Adipocyte (in vitro differentiated cells): ENCODE data around the gene IGFL1.
"Not testable (repeated sequence)": the region's sequence is repeated elsewhere in the genome, so short reads cannot be mapped to it uniquely, and the experiment has no call there.

ENCODE experiments used
- DNase-seq: peaks from one replicate; pipeline ENCODE4 v3.0.0-alpha.2; 2015; ENCODE audit warnings: low read depth
- H3K27me3 ChIP-seq: replicated peaks from 2 replicates; pipeline ENCODE4 v1.7.0; 2013; ENCODE audit warnings: mild to moderate bottlenecking, low read length, moderate library complexity; ENCODE audit not compliant: control insufficient read depth, insufficient read depth
- H3K36me3 ChIP-seq: 2 replicates; pipeline ENCODE4 v1.7.0; 2013; ENCODE audit warnings: low read length, mild to moderate bottlenecking, moderate library complexity; ENCODE audit not compliant: control insufficient read depth, insufficient read depth, severe bottlenecking
- H3K4me1 ChIP-seq: 2 replicates; pipeline ENCODE4 v1.7.0; 2013; ENCODE audit warnings: mild to moderate bottlenecking, low read length, moderate library complexity; ENCODE audit not compliant: control insufficient read depth, insufficient read depth
- H3K4me3 ChIP-seq: 2 replicates; pipeline ENCODE4 v1.7.0; 2013; ENCODE audit warnings: mild to moderate bottlenecking, low read length, moderate library complexity
- H3K9ac ChIP-seq: 2 replicates; pipeline ENCODE4 v1.7.0; 2013; ENCODE audit warnings: mild to moderate bottlenecking, low read length, moderate library complexity
- H3K9me3 ChIP-seq: 2 replicates; pipeline ENCODE4 v1.7.0; 2013; ENCODE audit warnings: mild to moderate bottlenecking, low read length, moderate library complexity; ENCODE audit not compliant: control insufficient read depth

IGFL1 gene

DNA sequence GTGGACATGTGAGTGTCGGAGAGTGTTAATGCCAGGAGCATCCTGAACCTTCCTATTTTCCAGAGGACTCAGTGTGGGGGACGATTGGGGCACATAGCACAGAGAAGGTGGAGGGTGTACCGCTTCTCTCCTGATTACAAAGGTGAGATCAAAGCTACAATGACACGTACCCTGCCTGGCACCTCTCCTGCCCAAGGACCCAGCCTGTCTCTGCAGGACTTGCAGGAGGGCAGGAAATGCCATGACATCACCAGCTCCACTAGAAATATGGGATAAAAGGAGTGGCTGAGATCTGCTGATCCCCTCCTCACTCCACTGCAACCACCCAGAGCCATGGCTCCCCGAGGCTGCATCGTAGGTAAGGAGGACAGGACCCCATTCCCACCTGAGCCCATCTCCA is at the start of gene IGFL1:
Gene IGFL1 (plus strand): TSS at position 301 of the 400 bp plus-strand sequence. CDS start 33 bp downstream, at position 334.
- DNase-seq: no peak
- Histone ChIP-seq H3K9ac (no peak within 1 kb of the TSS), H3K9me3 (no peaks in the 10 kb centered on the region), H3K27me3 (peaks cover 75% of the 10 kb centered on the region), H3K36me3 (no peaks in the 10 kb centered on the region), H3K4me1 (no peaks in the 10 kb centered on the region), H3K4me3 (no peak within 1 kb of the TSS)

DNA sequence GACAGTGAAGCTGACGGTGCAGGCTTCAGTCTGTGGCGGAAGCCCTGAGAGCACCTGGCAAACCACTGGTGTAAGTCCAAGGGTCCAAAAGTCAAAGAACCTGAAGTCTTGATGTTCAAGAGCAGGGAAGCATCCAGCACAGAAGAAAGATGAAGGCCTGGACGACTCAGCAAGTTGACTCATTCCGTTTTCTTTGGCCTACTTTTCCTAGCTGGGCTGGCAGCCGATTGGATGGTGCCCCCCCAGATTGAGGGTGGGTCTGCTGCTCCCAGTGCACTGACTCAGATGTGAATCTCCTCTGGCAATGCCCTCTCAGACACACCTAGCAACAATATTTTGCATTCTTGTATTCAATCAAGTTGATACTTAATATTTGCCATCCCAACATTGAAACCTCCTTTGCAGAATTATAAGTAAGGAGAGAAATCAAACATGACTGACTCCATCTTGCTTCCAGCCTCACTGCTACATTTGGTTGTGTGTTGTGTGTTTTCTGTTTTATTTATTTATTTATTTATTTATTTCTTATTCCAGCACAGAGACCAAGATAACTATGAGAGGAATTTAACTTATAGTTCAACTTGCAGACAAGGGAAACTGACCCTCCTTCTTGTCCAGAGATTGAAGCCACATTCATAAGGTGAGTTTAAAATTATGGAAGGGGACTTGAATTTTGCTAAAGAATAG is 48.7 kb upstream of the IGFL1 start:
- Histone ChIP-seq H3K9ac (no peak overlapping the region), H3K9me3 (no peaks in the 10 kb centered on the region), H3K4me1 (peaks cover 16% of the 10 kb centered on the region)

DNA sequence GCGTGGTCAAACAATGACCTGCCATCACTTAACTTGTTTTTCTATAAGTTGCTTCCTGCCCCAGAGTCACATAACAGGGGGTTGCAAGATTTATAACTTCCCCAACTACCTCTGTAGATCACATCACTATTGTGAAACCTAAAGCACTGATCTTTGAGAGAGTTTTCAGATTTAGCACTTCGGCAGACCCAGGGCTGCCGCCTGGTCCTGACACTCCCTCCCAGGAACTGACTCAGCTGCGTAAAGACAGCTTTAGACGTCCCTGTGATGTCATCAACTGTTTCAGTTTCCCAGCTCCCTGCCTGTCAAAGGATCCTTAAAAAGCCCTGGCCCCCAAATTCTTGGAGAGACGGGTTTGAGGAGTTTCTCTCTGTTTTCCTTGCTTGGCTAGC is 48.2 kb upstream of the IGFL1 start:
- peaks cover 5% of the 10 kb centered on the region for H3K27me3 ChIP-seq

More for the DNA sequence above, 48.7 kb upstream of the IGFL1 start:
- DNase-seq: peak; percentile 17
- Histone ChIP-seq H3K36me3 (no peaks in the 10 kb centered on the region), H3K27me3 (peaks cover 4% of the 10 kb centered on the region), H3K4me3 (no peak overlapping the region)

DNA sequence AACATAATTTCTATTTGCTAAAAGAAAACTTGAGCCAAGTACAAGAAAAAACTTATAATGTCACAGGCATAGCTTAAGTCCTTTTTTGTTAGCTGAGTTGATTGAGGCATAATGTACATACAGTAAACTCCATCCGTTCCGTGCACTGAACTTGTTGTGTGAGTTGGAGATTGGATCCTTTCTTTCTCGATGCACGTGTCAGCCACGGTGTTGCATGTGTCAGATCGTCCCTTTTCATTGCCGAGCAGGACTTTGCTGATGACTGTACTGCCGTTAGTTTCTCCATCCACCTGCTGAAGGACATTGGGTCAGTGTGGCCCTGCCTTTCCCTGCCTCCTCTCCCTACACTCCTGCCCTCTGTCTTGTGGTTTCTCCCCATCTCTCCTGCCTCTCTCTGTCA is 47.1 kb upstream of the IGFL1 start:
- no peaks in the 10 kb centered on the region for H3K9me3 ChIP-seq
- no peaks in the 10 kb centered on the region for H3K36me3 ChIP-seq
- peaks cover 15% of the 10 kb centered on the region for H3K27me3 ChIP-seq
- no peak overlapping the region for H3K4me3 ChIP-seq
- peaks cover 16% of the 10 kb centered on the region for H3K4me1 ChIP-seq
- DNase-seq: no peak
- no peak overlapping the region for H3K9ac ChIP-seq

More for the DNA sequence above, 48.2 kb upstream of the IGFL1 start:
- no peak for DNase-seq
- Histone ChIP-seq H3K4me3 (no peak overlapping the region), H3K4me1 (peaks cover 16% of the 10 kb centered on the region), H3K9ac (no peak overlapping the region), H3K36me3 (no peaks in the 10 kb centered on the region), H3K9me3 (no peaks in the 10 kb centered on the region)

DNA sequence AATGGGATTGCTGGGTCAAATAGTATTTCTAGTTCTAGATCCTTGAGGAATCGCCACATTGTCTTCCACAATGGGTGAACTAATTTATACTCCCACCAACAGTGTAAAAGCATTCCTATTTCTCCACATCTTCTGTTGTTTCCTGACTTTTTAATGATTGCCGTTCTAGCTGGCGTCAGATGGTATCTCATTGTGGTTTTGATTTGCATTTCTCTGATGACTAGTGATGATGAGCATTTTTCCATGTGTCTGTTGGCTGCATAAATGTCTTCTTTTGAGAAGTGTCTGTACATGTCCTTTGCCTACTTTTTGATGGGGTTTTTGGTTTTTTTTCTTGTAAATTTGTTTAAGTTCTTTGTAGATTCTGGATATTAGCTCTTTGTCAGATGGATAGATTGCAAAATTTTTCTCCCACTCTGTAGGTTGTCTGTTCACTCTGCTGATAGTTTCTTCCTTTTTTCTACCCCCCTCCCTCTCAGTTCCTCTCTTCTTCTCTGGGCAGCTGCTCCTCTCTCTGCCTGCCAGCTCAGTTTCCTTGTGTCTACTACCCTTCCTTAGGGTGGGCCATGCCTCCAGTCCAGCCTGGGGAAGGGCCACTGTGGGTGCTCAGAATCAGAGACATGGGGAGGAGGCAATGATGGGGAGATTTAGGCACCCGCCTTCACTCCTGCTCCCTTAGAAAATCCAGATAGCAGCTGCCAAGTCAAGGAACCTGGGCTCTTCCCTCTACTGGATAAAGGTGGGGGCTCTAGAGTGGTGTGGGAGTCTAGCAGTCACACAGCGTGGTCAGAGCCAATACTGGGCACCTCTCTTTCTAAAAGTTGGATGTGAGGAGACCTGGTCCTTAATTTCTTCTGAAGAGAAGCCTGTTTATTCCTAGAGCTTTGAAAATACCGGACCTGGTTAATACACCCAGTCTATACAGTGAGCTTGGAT is 44.5 kb upstream of the IGFL1 start:
- not testable (repeated sequence) for H3K9ac ChIP-seq, H3K9me3 ChIP-seq, H3K4me3 ChIP-seq, DNase-seq, H3K36me3 ChIP-seq
- Histone ChIP-seq H3K27me3 (peaks cover 24% of the 10 kb centered on the region), H3K4me1 (peaks cover 16% of the 10 kb centered on the region)

DNA sequence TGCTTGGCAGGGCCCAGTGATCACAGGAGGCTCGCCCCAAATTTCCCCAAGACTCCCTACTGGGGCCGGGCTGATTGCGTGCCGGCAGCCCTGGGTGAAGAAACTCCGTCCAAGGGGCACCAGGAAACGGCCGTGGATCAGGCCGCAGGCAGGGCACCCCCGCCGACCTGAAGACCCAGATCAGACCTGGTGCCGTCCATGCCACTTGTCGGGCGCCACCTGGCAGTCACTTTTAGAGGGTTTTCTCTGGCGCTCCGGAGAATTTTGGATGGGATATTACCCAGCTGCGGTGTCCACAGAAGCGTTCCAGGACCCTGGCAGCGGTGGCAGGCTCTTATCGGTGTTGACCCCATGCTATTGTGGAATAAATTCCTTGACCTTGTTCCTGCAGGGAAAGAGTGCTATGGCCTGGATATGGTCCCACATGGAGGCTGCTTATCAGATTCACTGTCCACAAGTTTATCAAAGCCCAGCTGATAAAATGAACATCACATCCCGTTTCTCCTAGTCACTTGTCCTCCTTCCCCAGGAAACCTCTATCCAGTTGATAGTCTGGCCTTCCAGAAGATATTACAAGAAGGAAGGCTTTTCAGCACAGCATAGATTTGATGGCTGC is 43.3 kb upstream of the IGFL1 start:
- Histone ChIP-seq H3K27me3 (peaks cover 35% of the 10 kb centered on the region), H3K9ac (no peak overlapping the region), H3K4me3 (no peak overlapping the region), H3K4me1 (peaks cover 8% of the 10 kb centered on the region), H3K9me3 (no peaks in the 10 kb centered on the region), H3K36me3 (no peaks in the 10 kb centered on the region)
- DNase-seq: no peak

DNA sequence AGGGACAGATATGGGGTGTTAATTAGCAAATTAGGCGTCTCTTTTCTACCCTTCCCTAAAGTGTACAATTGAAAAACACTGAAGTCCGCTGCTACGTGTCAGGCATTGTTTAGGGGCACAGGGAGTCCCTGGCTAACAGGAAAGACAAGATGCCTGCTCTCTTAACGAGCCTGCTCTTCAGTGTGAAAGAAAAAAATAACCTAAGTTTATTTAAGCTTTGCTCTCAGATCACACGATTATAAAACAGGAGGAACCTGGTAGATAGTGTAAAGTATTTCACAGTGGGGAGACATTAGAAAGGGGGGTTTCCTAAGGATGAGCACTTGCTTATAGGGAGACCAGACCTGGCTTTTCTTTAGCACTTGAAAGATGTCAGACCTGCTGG is 42.8 kb upstream of the IGFL1 start:
- Histone ChIP-seq H3K9me3 (no peaks in the 10 kb centered on the region), H3K27me3 (peaks cover 38% of the 10 kb centered on the region), H3K36me3 (no peaks in the 10 kb centered on the region), H3K9ac (no peak overlapping the region), H3K4me3 (no peak overlapping the region), H3K4me1 (peaks cover 4% of the 10 kb centered on the region)
- DNase-seq: no peak

DNA sequence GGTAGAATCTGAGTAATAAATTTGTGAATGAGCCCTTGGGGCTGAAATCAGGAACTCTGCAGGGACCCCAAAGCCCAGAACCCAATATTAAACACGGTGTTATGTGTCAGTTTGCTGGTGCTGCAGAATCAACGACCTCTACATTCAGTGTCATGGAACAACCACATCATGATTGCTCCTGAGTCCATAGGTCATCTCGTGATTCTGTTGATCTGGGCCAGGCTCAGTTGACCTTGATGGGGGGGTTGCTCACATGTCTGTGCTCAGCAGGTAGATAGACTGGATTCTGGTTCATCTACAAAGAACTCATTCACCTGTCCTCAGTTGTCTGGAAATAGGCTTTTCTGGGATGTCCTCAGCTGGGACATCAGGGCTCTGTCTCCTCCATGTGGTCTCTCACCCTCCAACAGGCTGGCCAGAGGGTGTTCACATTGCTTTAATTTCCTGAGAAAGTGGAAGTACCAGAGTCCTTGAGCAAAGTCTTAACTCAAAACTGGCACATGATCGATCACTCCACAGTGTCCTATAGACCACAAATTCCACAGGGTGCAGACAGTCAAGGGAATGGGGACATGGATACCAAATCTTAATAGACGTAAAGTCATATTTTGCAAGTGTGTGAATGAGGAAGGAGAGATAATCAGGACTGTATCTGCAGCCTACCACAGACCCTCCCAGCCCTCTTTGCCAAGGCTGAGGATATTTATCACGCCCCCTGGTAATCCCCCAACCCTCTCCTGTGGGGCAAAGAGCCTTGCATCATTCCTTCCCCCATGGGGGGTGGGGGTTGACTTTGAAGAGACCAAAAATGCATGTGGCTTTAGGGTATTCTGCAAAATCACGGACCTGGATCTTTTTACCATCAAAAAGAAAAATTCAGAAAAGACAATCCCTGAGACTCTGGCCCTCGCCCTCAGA is 39.3 kb upstream of the IGFL1 start:
- no peak overlapping the region for H3K4me3 ChIP-seq
- no peaks in the 10 kb centered on the region for H3K9me3 ChIP-seq
- no peak overlapping the region for H3K9ac ChIP-seq
- H3K36me3 ChIP-seq: no peaks in the 10 kb centered on the region
- H3K27me3 ChIP-seq: peaks cover 47% of the 10 kb centered on the region
- peaks cover 18% of the 10 kb centered on the region for H3K4me1 ChIP-seq
- DNase-seq: no peak

DNA sequence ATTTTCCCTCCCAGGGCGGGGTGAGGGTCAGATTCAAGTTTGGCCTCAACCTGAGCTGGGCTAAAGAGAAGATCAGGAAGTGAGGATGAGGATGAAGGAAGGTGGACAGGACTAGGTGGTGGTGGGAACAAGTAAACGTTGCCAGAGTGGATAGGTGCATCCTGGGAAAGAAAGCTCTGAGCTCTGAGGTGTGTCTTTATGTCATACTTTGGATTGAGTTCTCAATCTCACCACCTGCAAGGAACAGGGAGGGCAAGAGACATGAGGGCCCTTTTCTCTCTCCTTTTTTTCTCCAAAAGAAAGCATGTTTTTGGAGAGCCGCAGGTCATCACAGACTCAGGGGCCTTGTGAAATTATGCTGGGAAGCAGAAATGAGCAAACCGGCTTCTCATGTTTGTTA is 38.2 kb upstream of the IGFL1 start:
- no peaks in the 10 kb centered on the region for H3K36me3 ChIP-seq

DNA sequence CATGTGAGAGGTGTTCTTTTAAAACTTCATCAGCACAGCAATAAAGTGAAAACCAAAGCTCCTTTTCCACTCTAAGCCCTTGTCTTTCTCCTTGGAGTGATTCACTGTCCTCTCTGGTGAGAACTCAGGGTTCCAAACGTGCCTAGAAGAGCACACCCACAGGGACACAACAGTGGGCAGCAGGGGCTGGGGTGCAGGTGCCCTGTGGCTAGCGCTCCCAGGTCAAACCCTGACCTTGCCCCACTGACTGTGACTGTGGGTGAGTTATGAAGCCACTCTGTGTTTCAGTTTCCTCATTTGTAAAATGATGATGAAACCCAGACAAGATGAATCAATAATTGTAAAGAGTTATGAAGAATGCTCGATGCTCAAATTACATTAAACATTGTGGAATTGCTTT is 37.6 kb upstream of the IGFL1 start:
- Histone ChIP-seq H3K4me3 (no peak overlapping the region), H3K9ac (no peak overlapping the region), H3K27me3 (peaks cover 57% of the 10 kb centered on the region), H3K4me1 (peaks cover 16% of the 10 kb centered on the region), H3K9me3 (no peaks in the 10 kb centered on the region), H3K36me3 (no peaks in the 10 kb centered on the region)
- DNase-seq: peak; percentile 15

More for the DNA sequence above, 38.2 kb upstream of the IGFL1 start:
- no peak overlapping the region for H3K4me3 ChIP-seq
- H3K9ac ChIP-seq: no peak overlapping the region
- DNase-seq: no peak
- H3K27me3 ChIP-seq: peaks cover 57% of the 10 kb centered on the region
- no peaks in the 10 kb centered on the region for H3K9me3 ChIP-seq
- peaks cover 16% of the 10 kb centered on the region for H3K4me1 ChIP-seq
